K562 (cell line): ENCODE measurements around the gene NIPAL4. TPM values are rescaled to one million over a fixed set of nuclear protein-coding genes. Genes with fewer than 3 reads are reported as not detected.

ENCODE experiments used
- CEBPB ChIP-seq: fragments of 450-650 bp; IDR thresholded peaks from 2 replicates; pipeline ENCODE4 v1.6.1; 2016; ENCODE audit warnings: missing genetic modification characterization, missing compliant biosample characterization
- CTCF ChIP-seq, 3 experiments: IDR thresholded peaks in 2 of 3; conservative IDR thresholded peaks in 1 of 3; 2 replicates each; pipeline ENCODE4 v1.5.1; 2011 to 2012; ENCODE audit warnings: low read length in 3 of 3, mild to moderate bottlenecking in 3 of 3, control low read depth in 2 of 3, improper control_type of control experiment in 1 of 3, inconsistent platforms in 1 of 3, low read depth in 1 of 3, mixed read lengths in 1 of 3, moderate library complexity in 1 of 3; ENCODE audit not compliant: insufficient read depth in 2 of 3
- DDX20 ChIP-seq: fragments of 450-650 bp; IDR thresholded peaks from 2 replicates; pipeline ENCODE4 v1.6.1; 2016; ENCODE audit warnings: missing genetic modification characterization, low read depth, mild to moderate bottlenecking, missing compliant biosample characterization, moderate library complexity
- E2F8 ChIP-seq: fragments of 450-650 bp; IDR thresholded peaks from 2 replicates; pipeline ENCODE4 v1.7.1; 2018; ENCODE audit warnings: mild to moderate bottlenecking, low read depth; ENCODE audit not compliant: partially characterized antibody
- EZH2 ChIP-seq: IDR thresholded peaks from 2 replicates; pipeline ENCODE4 v1.6.1; 2012; ENCODE audit warnings: low read depth, mild to moderate bottlenecking, inconsistent platforms, low read length, borderline replicate concordance
- NCOA1 ChIP-seq: fragments of 450-650 bp; IDR thresholded peaks from 2 replicates; pipeline ENCODE4 v1.6.1; 2016; ENCODE audit warnings: low read depth
- RBFOX2 ChIP-seq: fragments of 200-400 bp; formaldehyde crosslinking; IDR thresholded peaks from 2 replicates; pipeline ENCODE4 v1.6.1; 2017; ENCODE audit warnings: low read depth, mild to moderate bottlenecking, low read length, moderate library complexity
- REST ChIP-seq, 2 experiments: fragments of 450-650 bp; formaldehyde crosslinking in 1 of 2; IDR thresholded peaks; 2 replicates each; pipeline versions ENCODE4 v1.4.0 to v1.6.1; 2014 to 2020; ENCODE audit warnings: mild to moderate bottlenecking in 2 of 2, borderline replicate concordance in 1 of 2, low read depth in 1 of 2
- SAFB2 ChIP-seq: fragments of 200-400 bp; formaldehyde crosslinking; IDR thresholded peaks from 2 replicates; pipeline ENCODE4 v1.6.1; 2018; ENCODE audit warnings: borderline replicate concordance, low read length, low read depth, moderate library complexity; ENCODE audit not compliant: severe bottlenecking
- ZNF76 ChIP-seq: fragments of 250-450 bp; sonication (Bioruptor Pico); IDR thresholded peaks from 2 replicates; pipeline ENCODE4 v1.4.0; 2020; ENCODE audit warnings: mild to moderate bottlenecking, moderate library complexity, borderline replicate concordance
- polyA plus RNA-seq, 8 experiments: library from polyadenylated mRNA; depleted of rRNA in 4 of 8; stranded (reverse) in 5 of 8; unstranded in 3 of 8; fragments of >200 nt; fragmentation: Nextera tagmentation in 2 of 8; fragmentation: Illumina TruSeq in 1 of 8; extraction: Ambion mirVana in 2 of 8; extraction: Trizol in 1 of 8; gene quantifications; 2 replicates each; pipeline versions ENCODE4 v1.2.1 to v1.2.3, GENCODE V29; 2011 to 2014; ENCODE audit warnings: inconsistent platforms in 1 of 8, missing spikeins in 1 of 8
- total RNA-seq, 7 experiments: library from RNA; depleted of rRNA in 6 of 7; stranded (reverse); fragments of >200 nt in 6 of 7; fragmentation: Illumina TruSeq in 2 of 7; extraction: Trizol in 2 of 7; gene quantifications; 2 replicates each; pipeline versions ENCODE4 v1.2.1 to v1.2.3, GENCODE V29; 2011 to 2021; ENCODE audit warnings: low replicate concordance in 1 of 7

NIPAL4 gene
- total and polyA plus RNA-seq, 9 of the 15 experiments (the other 6 are each of a cell fraction or from before 2014, with no cell fraction given), result not detected

GRCh38 chr5:157476702-157477408, 16.8 kb downstream of the NIPAL4 start (continued):
- TF ChIP-seq CTCF (IDR thresholded peaks at IDR 0.05 in 2 of 3, conservative IDR thresholded peaks at IDR 0.05 in 1 of 3; ENCODE audit: insufficient read depth in 2 of 3, low read depth in 1 of 3, low read length in 3 of 3), result peak; percentile 71 to 92 (median 80)
- TF ChIP-seq SAFB2, result no peak
- peak; percentile 71 for TF ChIP-seq REST (IDR thresholded peaks at IDR 0.05; ENCODE audit: borderline replicate concordance)
- TF ChIP-seq REST (CRISPR knock-in tag; IDR thresholded peaks at IDR 0.05; ENCODE audit: low read depth), result no peak
- TF ChIP-seq NCOA1, result no peak
- no peak for TF ChIP-seq EZH2
- no peak for TF ChIP-seq ZNF76 (CRISPR knock-in tag)
- TF ChIP-seq DDX20 (tag), result no peak
- no peak for TF ChIP-seq E2F8
- no peak for TF ChIP-seq RBFOX2
- no peak for TF ChIP-seq CEBPB (tag)
